ENCODE results near the gene BHLHA9. TPM values are rescaled to one million over a fixed set of nuclear protein-coding genes. Genes with fewer than 3 reads are reported as not detected.

Gene BHLHA9
- total RNA-seq, 4 donors from 2014 or later, result not detected

DNA sequence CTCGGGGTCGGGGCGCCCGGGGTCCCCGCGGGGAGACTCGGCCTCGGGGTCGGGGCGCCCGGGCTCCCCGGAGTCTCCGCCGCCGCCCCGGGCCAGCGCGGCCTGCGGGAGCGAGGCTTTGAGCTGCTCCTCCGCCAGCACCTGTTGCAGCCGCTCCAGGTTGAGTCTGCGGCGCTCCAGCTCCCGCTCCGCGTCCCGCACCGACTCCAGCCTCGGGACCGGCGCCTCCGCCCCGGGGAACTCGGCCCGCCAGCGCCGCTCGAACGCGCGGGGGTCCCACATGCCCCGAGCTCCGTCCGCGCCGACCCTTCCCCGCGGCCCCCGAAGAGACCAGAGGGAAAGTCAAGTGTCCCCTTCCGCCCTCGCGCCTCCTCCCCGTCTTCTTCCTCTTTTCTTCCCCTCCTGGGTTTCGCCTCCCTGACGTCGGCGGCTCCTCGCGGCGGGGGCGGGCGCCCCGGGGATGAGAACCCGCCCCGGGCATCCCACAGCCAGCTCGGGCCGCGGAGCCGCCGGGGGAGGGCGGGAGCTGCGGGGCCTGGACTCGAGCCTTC, 40.8 kb upstream of the BHLHA9 start:
- WGBS, 2 donors, result 0 to 1% methylated on average over 5 to 14 of the region's 74 CpGs
- peaks cover 10 to 32% (median 18%) of the 10 kb centered on the region in 3 donors for H3K4me1 ChIP-seq
- TF ChIP-seq, protein P1, sequence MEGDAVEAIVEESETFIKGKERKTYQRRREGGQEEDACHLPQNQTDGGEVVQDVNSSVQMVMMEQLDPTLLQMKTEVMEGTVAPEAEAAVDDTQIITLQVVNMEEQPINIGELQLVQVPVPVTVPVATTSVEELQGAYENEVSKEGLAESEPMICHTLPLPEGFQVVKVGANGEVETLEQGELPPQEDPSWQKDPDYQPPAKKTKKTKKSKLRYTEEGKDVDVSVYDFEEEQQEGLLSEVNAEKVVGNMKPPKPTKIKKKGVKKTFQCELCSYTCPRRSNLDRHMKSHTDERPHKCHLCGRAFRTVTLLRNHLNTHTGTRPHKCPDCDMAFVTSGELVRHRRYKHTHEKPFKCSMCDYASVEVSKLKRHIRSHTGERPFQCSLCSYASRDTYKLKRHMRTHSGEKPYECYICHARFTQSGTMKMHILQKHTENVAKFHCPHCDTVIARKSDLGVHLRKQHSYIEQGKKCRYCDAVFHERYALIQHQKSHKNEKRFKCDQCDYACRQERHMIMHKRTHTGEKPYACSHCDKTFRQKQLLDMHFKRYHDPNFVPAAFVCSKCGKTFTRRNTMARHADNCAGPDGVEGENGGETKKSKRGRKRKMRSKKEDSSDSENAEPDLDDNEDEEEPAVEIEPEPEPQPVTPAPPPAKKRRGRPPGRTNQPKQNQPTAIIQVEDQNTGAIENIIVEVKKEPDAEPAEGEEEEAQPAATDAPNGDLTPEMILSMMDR (IDR thresholded peaks at IDR 0.05), result no peak
- peak in 2 of 4 donors; percentile 41 to 77 for TF ChIP-seq POLR2A (IDR thresholded peaks at IDR 0.05)
- peak overlapping the region; percentile 28 to 74 (median 68) for H3K27ac ChIP-seq
- H3K4me3 ChIP-seq, result peak overlapping the region; percentile 42 to 77 (median 55)
- DNase-seq, result no peak
- intact Hi-C loops (cut with DNase I), result no loop called here
- no peaks in the 10 kb centered on the region for H3K9me3 ChIP-seq
- H3K36me3 ChIP-seq, result no peaks in the 10 kb centered on the region
- peaks cover 3 to 65% (median 18%) of the 10 kb centered on the region in 4 donors for H3K27me3 ChIP-seq

DNA sequence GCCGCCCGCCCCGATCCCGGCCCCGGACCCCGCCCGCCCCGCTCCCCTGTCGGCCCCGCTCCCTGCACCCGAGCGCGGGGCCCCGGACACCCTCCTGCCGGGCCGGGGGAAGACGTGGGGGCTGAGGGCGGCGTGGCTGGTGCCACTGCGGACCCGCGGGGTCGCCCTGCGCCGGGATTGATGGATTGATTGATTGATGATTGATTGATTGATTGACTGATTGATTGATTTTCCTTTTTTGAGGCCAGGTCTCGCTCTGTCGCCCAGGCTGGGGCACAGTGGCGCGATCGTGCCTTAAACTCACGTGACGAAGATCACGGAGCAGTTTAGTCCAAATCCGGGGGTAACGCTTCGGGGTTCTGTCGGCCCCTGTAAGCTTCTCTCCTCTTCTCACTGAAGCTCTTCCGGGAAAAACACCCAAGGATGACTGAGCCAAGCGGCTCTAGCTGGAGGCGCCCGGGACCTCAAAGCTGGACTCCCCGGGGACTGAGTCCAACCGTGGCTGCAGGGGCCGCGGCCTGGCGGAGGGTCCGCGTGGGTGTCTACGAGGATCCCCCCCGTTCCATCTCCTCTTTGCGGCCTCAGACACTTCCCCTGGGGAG, 40.2 kb upstream of the BHLHA9 start:
- no peak for DNase-seq
- H3K36me3 ChIP-seq, result no peaks in the 10 kb centered on the region
- TF ChIP-seq, protein P1 (IDR thresholded peaks at IDR 0.05), result no peak
- no peak for TF ChIP-seq POLR2A (IDR thresholded peaks at IDR 0.05)
- intact Hi-C loops (cut with DNase I), result no loop called here
- peak overlapping the region; percentile 42 to 77 (median 55) for H3K4me3 ChIP-seq
- WGBS, 2 donors, result 67% methylated on average over 3 of the region's 51 CpGs; no CpG with 5 or more reads in 1 of the 2 donors
- no peaks in the 10 kb centered on the region for H3K9me3 ChIP-seq
- H3K4me1 ChIP-seq, result peaks cover 10 to 32% (median 18%) of the 10 kb centered on the region in 3 donors
- peaks cover 3 to 65% (median 18%) of the 10 kb centered on the region in 4 donors for H3K27me3 ChIP-seq
- H3K27ac ChIP-seq, result peak overlapping the region in 3 of 4 donors; percentile 63 to 74 (median 73)

DNA sequence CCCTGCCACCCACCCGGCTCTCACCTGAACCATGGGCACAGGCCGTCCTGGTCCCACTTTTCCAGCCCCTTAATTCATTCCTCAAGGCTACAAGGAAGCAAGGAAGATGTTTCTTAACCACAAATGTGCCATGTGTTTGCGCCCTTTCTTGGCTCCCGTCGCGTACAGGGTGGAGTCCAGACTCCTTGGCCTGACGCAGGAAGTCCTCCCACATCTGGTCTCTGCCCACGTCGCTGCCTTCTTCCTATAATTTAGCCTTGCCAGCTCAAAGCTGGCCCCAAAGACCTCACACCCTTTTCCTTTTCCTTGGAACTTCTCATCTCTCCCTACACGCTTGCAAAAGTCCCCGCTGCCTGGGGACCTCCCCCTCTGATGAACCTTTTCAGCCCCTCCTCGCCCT, 38.8 kb upstream of the BHLHA9 start:
- intact Hi-C loops (cut with DNase I), result no loop called here
- no peaks in the 10 kb centered on the region for H3K36me3 ChIP-seq
- WGBS, 2 donors, result 39 to 48% methylated on average over 12 of the region's 12 CpGs
- H3K4me1 ChIP-seq, result peaks cover 10 to 32% (median 18%) of the 10 kb centered on the region in 3 donors
- DNase-seq, result no peak
- H3K9me3 ChIP-seq, result no peaks in the 10 kb centered on the region
- TF ChIP-seq, protein P1 (IDR thresholded peaks at IDR 0.05), result no peak
- TF ChIP-seq POLR2A (IDR thresholded peaks at IDR 0.05), result no peak
- H3K4me3 ChIP-seq, result no peak overlapping the region
- H3K27me3 ChIP-seq, result peaks cover 3 to 65% (median 18%) of the 10 kb centered on the region in 4 donors
- peak overlapping the region in 1 of 4 donors; percentile 29 for H3K27ac ChIP-seq

DNA sequence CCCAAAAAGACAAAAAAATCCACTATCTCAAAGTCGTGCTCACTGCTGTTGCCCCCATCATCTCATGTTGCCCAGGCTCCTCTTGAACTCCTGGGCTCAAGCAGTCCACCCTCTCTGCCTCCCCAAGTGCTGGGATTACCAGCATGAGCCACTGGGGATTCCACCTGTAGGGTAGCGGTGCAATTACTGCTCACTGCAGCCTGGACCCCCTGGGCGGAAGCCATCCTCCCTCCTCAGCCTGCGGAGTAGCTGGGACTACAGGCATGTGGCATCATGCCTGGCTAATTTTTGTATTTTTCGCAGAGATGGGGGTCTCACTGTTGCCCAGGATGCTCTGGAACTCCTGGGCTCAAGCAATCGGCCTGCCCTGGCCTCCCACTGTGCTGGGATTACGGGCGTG, 37.9 kb upstream of the BHLHA9 start:
- Histone ChIP-seq H3K36me3 (no peaks in the 10 kb centered on the region), H3K27me3 (peaks cover 3 to 57% (median 18%) of the 10 kb centered on the region in 4 donors), H3K9me3 (no peaks in the 10 kb centered on the region), H3K4me3 (no peak overlapping the region), H3K4me1 (peaks cover 10 to 32% (median 18%) of the 10 kb centered on the region in 3 donors), H3K27ac (no peak overlapping the region)
- no peak for TF ChIP-seq POLR2A (IDR thresholded peaks at IDR 0.05)
- TF ChIP-seq, protein P1 (IDR thresholded peaks at IDR 0.05), result no peak
- 75 to 85% methylated on average over 3 to 5 of the region's 8 CpGs for WGBS, 2 donors
- no peak for DNase-seq
- intact Hi-C loops (cut with DNase I), result no loop called here

DNA sequence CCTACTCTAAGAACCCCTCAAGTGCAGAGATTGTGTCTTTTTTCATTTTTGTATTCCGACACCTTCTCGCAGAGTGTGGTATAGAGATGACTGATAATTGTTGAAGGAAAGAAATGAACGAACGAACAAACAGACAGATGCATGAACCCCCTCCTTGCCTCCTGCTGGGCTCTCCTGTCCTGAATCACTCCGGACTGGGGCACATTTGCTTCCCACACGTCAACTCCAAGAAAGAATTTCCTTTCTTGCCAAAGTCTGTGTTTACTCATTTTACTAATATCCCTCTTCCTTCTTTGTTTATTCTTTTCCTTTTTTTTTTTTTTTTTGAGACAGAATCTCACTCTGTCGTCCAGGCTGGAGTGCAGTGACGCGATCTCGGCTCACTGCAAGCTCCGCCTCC, 37.5 kb upstream of the BHLHA9 start:
- Histone ChIP-seq H3K4me1 (peaks cover 10 to 31% (median 17%) of the 10 kb centered on the region in 3 donors), H3K27ac (no peak overlapping the region), H3K9me3 (no peaks in the 10 kb centered on the region), H3K36me3 (no peaks in the 10 kb centered on the region), H3K27me3 (peaks cover 0 to 52% (median 18%) of the 10 kb centered on the region in 4 donors), H3K4me3 (no peak overlapping the region)
- DNase-seq, result no peak
- WGBS, 2 donors, result 45 to 49% methylated on average over 10 to 11 of the region's 11 CpGs
- TF ChIP-seq POLR2A (IDR thresholded peaks at IDR 0.05), result no peak
- TF ChIP-seq, protein P1 (IDR thresholded peaks at IDR 0.05), result no peak
- intact Hi-C loops (cut with DNase I), result no loop called here
